SK-N-SH (cell line): Measurements from ENCODE around the gene BOC. TPM values are rescaled to one million over a fixed set of nuclear protein-coding genes. Genes with fewer than 3 reads are reported as not detected.

Experiments used
- CTCF ChIA-PET: fragments of 300-600, 350-600 bp; formaldehyde crosslinking; extraction: SDS; loops from one replicate; lab custom pipeline; 2021; lab: Yijun Ruan, JAX
- POLR2A ChIA-PET: fragments of 350-600 bp; sonication (Branson Sonifier 250); formaldehyde crosslinking; extraction: SDS; loops from one replicate; lab custom pipeline; 2020; ENCODE audit warnings: antibody characterized with exemption, inconsistent platforms; lab: Yijun Ruan, JAX
- DNase-seq: peaks from one replicate; pipeline ENCODE4 v3.0.0; 2012
- H2AFZ ChIP-seq: fragments of 200-600 bp; sonication (generic); 2 replicates; pipeline ENCODE4 v1.8.1; 2016; ENCODE audit warnings: antibody characterized with exemption, mild to moderate bottlenecking, low read depth
- H3F3A ChIP-seq: fragments of 200-600 bp; sonication (generic); replicated peaks from 2 replicates; pipeline ENCODE3; 2016; ENCODE audit warnings: antibody characterized with exemption, mild to moderate bottlenecking; ENCODE audit not compliant: insufficient read depth
- H3K27ac ChIP-seq, 2 experiments: fragments of 200-500 bp in 1 of 2; fragments of 200-600 bp in 1 of 2; sonication (Bioruptor generic) in 1 of 2; sonication (generic), shearing (Covaris generic) in 1 of 2; 2 replicates each; pipeline versions ENCODE4 v1.5.1 to v1.6.1; 2014 to 2016; ENCODE audit warnings: low read depth in 2 of 2, inconsistent platforms in 1 of 2, low read length in 1 of 2, mild to moderate bottlenecking in 1 of 2, mixed read lengths in 1 of 2
- H3K27me3 ChIP-seq: fragments of 200-600 bp; sonication (generic), shearing (Covaris generic); 2 replicates; pipeline ENCODE4 v1.6.1; 2016; ENCODE audit warnings: mixed run types; ENCODE audit not compliant: insufficient read depth
- H3K36me3 ChIP-seq, 2 experiments: fragments of 200-500 bp in 1 of 2; fragments of 200-600 bp in 1 of 2; sonication (Bioruptor generic) in 1 of 2; sonication (generic) in 1 of 2; replicated peaks in 1 of 2; 2 replicates each; pipeline versions ENCODE3 to v1.5.1; 2014 to 2016; ENCODE audit warnings: low read length in 1 of 2, mild to moderate bottlenecking in 1 of 2; ENCODE audit not compliant: insufficient read depth in 2 of 2, control insufficient read depth in 1 of 2
- H3K4me1 ChIP-seq, 2 experiments: fragments of 200-500 bp in 1 of 2; fragments of 200-600 bp in 1 of 2; sonication (Bioruptor generic) in 1 of 2; sonication (generic), shearing (Covaris generic) in 1 of 2; 2 replicates each; pipeline versions ENCODE4 v1.5.1 to v1.6.1; 2014 to 2016; ENCODE audit warnings: low read depth in 1 of 2, low read length in 1 of 2, mixed run types in 1 of 2; ENCODE audit not compliant: insufficient read depth in 2 of 2, control insufficient read depth in 1 of 2
- H3K4me2 ChIP-seq: fragments of 200-600 bp; sonication (generic), shearing (Covaris generic); 2 replicates; pipeline ENCODE4 v1.6.1; 2017; ENCODE audit warnings: mixed run types
- H3K4me3 ChIP-seq, 2 experiments: fragments of 200-500 bp in 1 of 2; fragments of 200-600 bp in 1 of 2; sonication (Bioruptor generic) in 1 of 2; sonication (generic), shearing (Covaris generic) in 1 of 2; 2 replicates each; pipeline versions ENCODE4 v1.5.1 to v1.8.1; 2014 to 2016; ENCODE audit warnings: low read depth in 2 of 2, inconsistent platforms in 1 of 2, low read length in 1 of 2, mild to moderate bottlenecking in 1 of 2, mixed read lengths in 1 of 2, moderate library complexity in 1 of 2
- H3K79me2 ChIP-seq: fragments of 200-600 bp; sonication (generic); 2 replicates; pipeline ENCODE4 v1.8.1; 2017; ENCODE audit warnings: mild to moderate bottlenecking; ENCODE audit not compliant: insufficient read depth
- H3K9ac ChIP-seq: fragments of 200-600 bp; sonication (generic); 2 replicates; pipeline ENCODE4 v1.6.1; 2017; ENCODE audit warnings: mixed run types
- H3K9me2 ChIP-seq: fragments of 200-600 bp; sonication (generic); 2 replicates; pipeline ENCODE4 v1.6.1; 2017; ENCODE audit warnings: mixed run types
- H3K9me3 ChIP-seq: fragments of 200-600 bp; sonication (generic); 2 replicates; pipeline ENCODE4 v1.6.1; 2017; ENCODE audit warnings: mixed run types, mild to moderate bottlenecking, moderate library complexity
- H4K20me1 ChIP-seq: fragments of 200-600 bp; sonication (generic); 2 replicates; pipeline ENCODE4 v1.6.1; 2017; ENCODE audit warnings: mild to moderate bottlenecking, mixed run types; ENCODE audit not compliant: insufficient read depth
- CHD2 ChIP-seq: fragments of 150-350 bp; IDR thresholded peaks from 2 replicates; pipeline ENCODE4 v1.6.1; 2018; ENCODE audit warnings: low read length; ENCODE audit not compliant: partially characterized antibody
- CTCF ChIP-seq: fragments of 200-600 bp; sonication (generic); IDR thresholded peaks from 2 replicates; pipeline ENCODE4 v1.6.1; 2017; ENCODE audit warnings: antibody characterized with exemption, mild to moderate bottlenecking, moderate library complexity
- ELF1 ChIP-seq: IDR thresholded peaks from 2 replicates; pipeline ENCODE4 v1.4.0; 2012
- EZH2phosphoT487 ChIP-seq: fragments of 200-600 bp; sonication (generic); IDR thresholded peaks from 2 replicates; pipeline ENCODE4 v1.6.1; 2017; ENCODE audit warnings: low read depth, mixed run types, mild to moderate bottlenecking, antibody characterized with exemption, moderate library complexity, borderline replicate concordance
- FOSL2 ChIP-seq: IDR thresholded peaks from 2 replicates; pipeline ENCODE4 v1.4.0; 2012; ENCODE audit warnings: low read depth, mild to moderate bottlenecking, moderate library complexity, borderline replicate concordance
- FOXM1 ChIP-seq: IDR thresholded peaks from 2 replicates; pipeline ENCODE4 v1.4.0; 2012; ENCODE audit warnings: low read depth, mild to moderate bottlenecking
- GATA2 ChIP-seq: sonication (generic); formaldehyde crosslinking; IDR thresholded peaks from 2 replicates; pipeline ENCODE4 v1.5.0; 2020; ENCODE audit warnings: mild to moderate bottlenecking, missing genetic modification reagents
- JUND ChIP-seq: IDR thresholded peaks from 2 replicates; pipeline ENCODE4 v1.4.0; 2012
- MAX ChIP-seq: IDR thresholded peaks from 2 replicates; pipeline ENCODE4 v1.4.0; 2012; ENCODE audit warnings: low read depth
- MEF2A ChIP-seq: IDR thresholded peaks from 2 replicates; pipeline ENCODE4 v1.4.0; 2012; ENCODE audit warnings: low read depth, borderline replicate concordance
- MXI1 ChIP-seq: IDR thresholded peaks from 2 replicates; pipeline ENCODE4 v1.6.1; 2012; ENCODE audit warnings: mild to moderate bottlenecking, low read depth, low read length, improper control_type of control experiment
- NFIC ChIP-seq: IDR thresholded peaks from 2 replicates; pipeline ENCODE4 v1.4.0; 2012; ENCODE audit warnings: borderline replicate concordance
- NRF1 ChIP-seq: IDR thresholded peaks from 2 replicates; pipeline ENCODE4 v1.6.1; 2012; ENCODE audit warnings: low read depth, mild to moderate bottlenecking, low read length
- PBX3 ChIP-seq: IDR thresholded peaks from 2 replicates; pipeline ENCODE4; 2012
- RAD21 ChIP-seq: IDR thresholded peaks from 2 replicates; pipeline ENCODE4 v1.6.1; 2012; ENCODE audit warnings: mild to moderate bottlenecking, low read length
- RCOR1 ChIP-seq: fragments of 150-350 bp; IDR thresholded peaks from 2 replicates; pipeline ENCODE4 v1.6.1; 2017; ENCODE audit warnings: antibody characterized with exemption, low read length
- RFX5 ChIP-seq: IDR thresholded peaks from 2 replicates; pipeline ENCODE4 v1.6.1; 2012; ENCODE audit warnings: mild to moderate bottlenecking, improper control_type of control experiment, low read length
- TEAD4 ChIP-seq: IDR thresholded peaks from 2 replicates; pipeline ENCODE4 v1.4.0; 2012; ENCODE audit warnings: mild to moderate bottlenecking, borderline replicate concordance; ENCODE audit not compliant: insufficient read depth
- ZBTB33 ChIP-seq: IDR thresholded peaks from 2 replicates; pipeline ENCODE4 v1.4.0; 2012; ENCODE audit warnings: low read depth, borderline replicate concordance
- WGBS: methylation state at CpG from one replicate; pipeline ENCODE4 v1.1.6; 2017; ENCODE audit warnings: low lambda C conversion rate; 5-methylcytosine and 5-hydroxymethylcytosine counted together
- polyA plus RNA-seq, 3 experiments: library from polyadenylated mRNA; depleted of rRNA; stranded (reverse); fragments of >200 nt; gene quantifications; 2 replicates each; pipeline ENCODE4 v1.2.3, GENCODE V29; 2012

The BOC gene
- polyA plus RNA-seq, 1 of the 3 experiments (the other 2 are of a cell fraction): 6.6 TPM

- Histone ChIP-seq H3K4me3 (no peak overlapping the region), H3K9ac (no peak overlapping the region), H4K20me1 (no peaks in the 10 kb centered on the region), H3K79me2 (no peaks in the 10 kb centered on the region), H3K27me3 (no peaks in the 10 kb centered on the region), H3K27ac (no peak overlapping the region), H3K9me3 (no peaks in the 10 kb centered on the region), H3K9me2 (no peaks in the 10 kb centered on the region), H3F3A (no peaks in the 10 kb centered on the region), H3K36me3 (peaks cover 0 to 16% of the 10 kb centered on the region in 2 experiments), H3K4me2 (no peak overlapping the region), H2AFZ (no peak overlapping the region), H3K4me1 (peaks cover 0 to 26% of the 10 kb centered on the region in 2 experiments; a peak in 1 of 4 replicates)
- POLR2A ChIA-PET: no interaction called here
- TF ChIP-seq MAX: no peak
- TF ChIP-seq MXI1: no peak
- no peak for TF ChIP-seq RCOR1
- no peak for TF ChIP-seq RFX5
- TF ChIP-seq CHD2: no peak
- no peak for DNase-seq
- CTCF ChIA-PET: interaction anchor here (0.8 to 1.3 kb wide), 2 partner anchors 15 to 75 kb away, joined by 3 read pairs; no protein-coding TSS in a partner anchor
- WGBS: 81% methylated on average over 5 of the region's 5 CpGs
Measured at GRCh38 chr3:113266738-113267137, 55.4 kb downstream of the BOC start.

GRCh38 chr3:113268311-113268710 is 57.0 kb downstream of the BOC start:
- no peak overlapping the region for H2AFZ ChIP-seq
- no peak for DNase-seq

More at GRCh38 chr3:113268311-113268710, 57.0 kb downstream of the BOC start:
- Histone ChIP-seq H3K79me2 (no peaks in the 10 kb centered on the region), H3F3A (no peaks in the 10 kb centered on the region), H3K9me3 (no peaks in the 10 kb centered on the region), H3K9me2 (no peaks in the 10 kb centered on the region), H3K27ac (no peak overlapping the region), H3K27me3 (no peaks in the 10 kb centered on the region), H3K4me2 (no peak overlapping the region), H3K4me1 (peaks cover 0 to 26% of the 10 kb centered on the region in 2 experiments; a peak in 1 of 4 replicates), H4K20me1 (no peaks in the 10 kb centered on the region), H3K4me3 (no peak overlapping the region), H3K36me3 (peaks cover 0 to 14% of the 10 kb centered on the region in 2 experiments), H3K9ac (no peak overlapping the region)
- ChIA-PET CTCF (interaction anchor here (1.2 to 4.2 kb wide), 3 partner anchors 9 to 217 kb away, joined by 3 to 19 read pairs (median 4); no protein-coding TSS in a partner anchor), POLR2A (no interaction called here)
- WGBS: 96% methylated on average over 3 of the region's 5 CpGs
- TF ChIP-seq NRF1 (no peak), TEAD4 (no peak), ZBTB33 (no peak), EZH2phosphoT487 (no peak), PBX3 (no peak), RAD21 (no peak), FOSL2 (no peak), RFX5 (no peak), GATA2 (CRISPR knock-in tag) (no peak), FOXM1 (no peak), MEF2A (no peak), CTCF (no peak), MAX (no peak), CHD2 (no peak), ELF1 (no peak), NFIC (no peak), JUND (no peak)
